HG02798 (cell line): ENCODE results near the gene PLAC9.
"Not testable (repeated sequence)": the region's sequence is repeated elsewhere in the genome, so short reads cannot be mapped to it uniquely, and the experiment has no call there.

Experiments used
- ATAC-seq: cut with Tn5 transposase; IDR thresholded peaks from one replicate; pipeline ENCODE4 v1.9.1; 2021; ENCODE audit warnings: mild to moderate bottlenecking; ENCODE audit not compliant: unreplicated experiment, poor library complexity

Gene PLAC9

GRCh38 chr10:80137920-80138319 is 5.4 kb downstream of the PLAC9 start:
- ATAC-seq = no peak

- ATAC-seq = no peak
Measured at GRCh38 chr10:80139265-80139664, 6.7 kb downstream of the PLAC9 start.

- no peak for ATAC-seq
Measured at GRCh38 chr10:80140251-80140650, 7.7 kb downstream of the PLAC9 start.

GRCh38 chr10:80141696-80142460 is 9.3 kb downstream of the PLAC9 start:
- no peak for ATAC-seq

- peak; percentile 72 for ATAC-seq
Measured at GRCh38 chr10:80144067-80144695, 11.7 kb downstream of the PLAC9 start.

GRCh38 chr10:80144696-80145131 is 12.2 kb downstream of the PLAC9 start:
- peak; percentile 30 for ATAC-seq

GRCh38 chr10:80145406-80146308 is 13.1 kb downstream of the PLAC9 start:
- ATAC-seq = not testable (repeated sequence)

GRCh38 chr10:80146918-80147317 is 14.4 kb downstream of the PLAC9 start:
- no peak for ATAC-seq

GRCh38 chr10:80148166-80148805 is 15.8 kb downstream of the PLAC9 start:
- no peak for ATAC-seq

GRCh38 chr10:80149123-80149522 is 16.6 kb downstream of the PLAC9 start:
- ATAC-seq = no peak

GRCh38 chr10:80150172-80150571 is 17.6 kb downstream of the PLAC9 start:
- ATAC-seq = no peak

GRCh38 chr10:80152820-80153219 is 20.3 kb downstream of the PLAC9 start:
- no peak for ATAC-seq

GRCh38 chr10:80153460-80153859 is 20.9 kb downstream of the PLAC9 start:
- no peak for ATAC-seq

GRCh38 chr10:80154626-80154977 is 22.1 kb downstream of the PLAC9 start:
- ATAC-seq = no peak

- ATAC-seq = no peak
Measured at GRCh38 chr10:80154978-80155695, 22.6 kb downstream of the PLAC9 start.

GRCh38 chr10:80155696-80156215 is 23.2 kb downstream of the PLAC9 start:
- ATAC-seq = no peak

- no peak for ATAC-seq
Measured at GRCh38 chr10:80156216-80156615, 23.7 kb downstream of the PLAC9 start.

- ATAC-seq = no peak
Measured at GRCh38 chr10:80157561-80157960, 25.0 kb downstream of the PLAC9 start.

- no peak for ATAC-seq
Measured at GRCh38 chr10:80158126-80158525, 25.6 kb downstream of the PLAC9 start.
